ENCODE measurements around the gene BRD2.

DNA sequence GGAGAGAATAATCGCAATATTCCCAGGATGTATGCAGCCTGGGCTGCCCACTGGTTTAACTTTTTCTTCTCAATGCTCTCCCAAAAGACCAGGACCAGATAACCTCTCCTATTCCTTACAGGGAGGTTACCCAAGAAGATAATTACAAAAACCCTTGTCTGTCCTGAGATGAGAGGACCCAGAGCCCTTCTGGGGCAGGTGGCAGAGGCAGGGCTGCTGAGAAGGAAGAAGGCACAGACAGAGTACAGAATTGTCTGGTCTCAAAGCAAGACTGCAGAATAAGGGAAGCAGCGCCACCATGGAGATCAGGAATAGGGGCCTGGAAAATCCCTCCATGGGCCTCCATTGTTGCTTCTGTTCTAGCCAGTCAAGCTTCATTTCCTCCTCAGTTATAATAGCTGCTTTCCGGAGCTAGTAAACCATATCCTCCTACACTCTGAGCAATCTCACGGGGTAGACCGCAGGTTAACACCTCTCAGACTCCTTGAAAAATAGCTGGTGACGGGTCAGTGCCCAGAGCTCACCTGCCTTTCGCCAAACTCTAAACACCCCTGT is 27.1 kb upstream of the BRD2 start:
- TF ChIP-seq, protein P1, sequence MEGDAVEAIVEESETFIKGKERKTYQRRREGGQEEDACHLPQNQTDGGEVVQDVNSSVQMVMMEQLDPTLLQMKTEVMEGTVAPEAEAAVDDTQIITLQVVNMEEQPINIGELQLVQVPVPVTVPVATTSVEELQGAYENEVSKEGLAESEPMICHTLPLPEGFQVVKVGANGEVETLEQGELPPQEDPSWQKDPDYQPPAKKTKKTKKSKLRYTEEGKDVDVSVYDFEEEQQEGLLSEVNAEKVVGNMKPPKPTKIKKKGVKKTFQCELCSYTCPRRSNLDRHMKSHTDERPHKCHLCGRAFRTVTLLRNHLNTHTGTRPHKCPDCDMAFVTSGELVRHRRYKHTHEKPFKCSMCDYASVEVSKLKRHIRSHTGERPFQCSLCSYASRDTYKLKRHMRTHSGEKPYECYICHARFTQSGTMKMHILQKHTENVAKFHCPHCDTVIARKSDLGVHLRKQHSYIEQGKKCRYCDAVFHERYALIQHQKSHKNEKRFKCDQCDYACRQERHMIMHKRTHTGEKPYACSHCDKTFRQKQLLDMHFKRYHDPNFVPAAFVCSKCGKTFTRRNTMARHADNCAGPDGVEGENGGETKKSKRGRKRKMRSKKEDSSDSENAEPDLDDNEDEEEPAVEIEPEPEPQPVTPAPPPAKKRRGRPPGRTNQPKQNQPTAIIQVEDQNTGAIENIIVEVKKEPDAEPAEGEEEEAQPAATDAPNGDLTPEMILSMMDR (IDR thresholded peaks at IDR 0.05), result no peak
- TF ChIP-seq EP300 (IDR thresholded peaks at IDR 0.05), result no peak
- no peak for TF ChIP-seq POLR2AphosphoS5 (IDR thresholded peaks at IDR 0.05)
- TF ChIP-seq POLR2A (IDR thresholded peaks at IDR 0.05), result no peak
